ENCODE results near the gene SNW1. TPM values are rescaled to one million over a fixed set of nuclear protein-coding genes. Genes with fewer than 3 reads are reported as not detected.
"Not testable (repeated sequence)": the region's sequence is repeated elsewhere in the genome, so short reads cannot be mapped to it uniquely, and the experiment has no call there.

SNW1 gene
- 100 to 1,000 TPM; 119 to 133 (median 122) TPM for total RNA-seq

GRCh38 chr14:77760381-77761204, at the start of gene SNW1:
Gene SNW1 (minus strand): TSS chr14:77761156. CDS start chr14:77761127, 29 bp downstream.
- H3K4me1 Mint-ChIP-seq (ENCODE audit: low read depth): peaks cover 37% of the 10 kb centered on the region
- DNase-seq: peak; percentile 84
- peaks cover 18% of the 10 kb centered on the region for H3K36me3 Mint-ChIP-seq (ENCODE audit: insufficient read depth)
- H3K9me3 Mint-ChIP-seq: no peaks in the 10 kb centered on the region
- H3K27me3 Mint-ChIP-seq (ENCODE audit: low read depth): no peaks in the 10 kb centered on the region
- H3K4me3 Mint-ChIP-seq: peak within 1 kb of the TSS; percentile 98
- ATAC-seq: peak; percentile 94 to 96

GRCh38 chr14:77809011-77809410, 48.1 kb upstream of the SNW1 start:
- H3K9me3 Mint-ChIP-seq: no peaks in the 10 kb centered on the region
- ATAC-seq (no peak), DNase-seq (no peak)
- H3K36me3 Mint-ChIP-seq (ENCODE audit: insufficient read depth): peaks cover 6% of the 10 kb centered on the region
- no peaks in the 10 kb centered on the region for H3K27me3 Mint-ChIP-seq (ENCODE audit: low read depth)
- H3K4me1 Mint-ChIP-seq (ENCODE audit: low read depth): no peaks in the 10 kb centered on the region
- H3K4me3 Mint-ChIP-seq: no peak overlapping the region

DNA sequence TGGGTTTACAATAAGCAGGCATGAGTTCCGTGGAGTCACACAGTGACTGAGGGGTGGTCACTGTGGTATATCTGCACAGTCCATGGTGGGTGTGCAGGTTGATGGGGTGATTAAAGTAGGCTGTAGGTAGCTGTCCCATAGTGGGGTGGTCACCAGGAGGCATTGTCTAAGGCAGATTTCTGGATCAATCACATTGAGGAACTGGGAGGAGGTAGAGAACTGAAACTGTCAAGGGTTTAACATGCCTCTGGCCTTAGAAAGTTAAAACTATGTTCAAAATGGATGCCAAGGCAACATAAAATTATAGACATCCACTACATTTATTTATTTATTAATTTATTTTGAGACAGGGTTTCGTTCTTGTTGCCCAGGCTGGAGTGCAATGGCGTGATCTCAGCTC, 47.3 kb upstream of the SNW1 start:
- Mint-ChIP-seq H3K27me3 (ENCODE audit: low read depth) (no peaks in the 10 kb centered on the region), H3K4me3 (no peak overlapping the region), H3K36me3 (ENCODE audit: insufficient read depth) (peaks cover 6% of the 10 kb centered on the region), H3K4me1 (ENCODE audit: low read depth) (no peaks in the 10 kb centered on the region), H3K9me3 (no peaks in the 10 kb centered on the region)
- DNase-seq (no peak), ATAC-seq (no peak)

DNA sequence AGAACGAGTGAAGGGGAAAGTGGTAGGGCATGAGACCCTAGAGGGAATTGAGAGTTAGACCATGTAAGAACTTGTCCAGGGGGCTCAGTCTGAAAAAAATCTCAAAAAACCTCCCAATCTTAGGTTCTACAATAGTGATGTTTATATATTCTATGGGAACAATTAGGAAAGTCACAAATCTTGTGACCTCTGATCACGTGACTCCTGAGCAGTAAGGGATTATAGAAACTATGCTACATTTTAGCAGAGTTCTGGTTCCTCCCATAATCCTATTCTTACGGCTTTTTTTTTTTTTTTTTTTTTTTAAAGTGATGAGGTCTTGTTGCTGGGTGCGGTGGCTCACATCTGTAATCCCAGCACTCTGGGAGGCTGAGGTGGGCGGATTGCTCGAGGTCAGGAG, 44.8 kb upstream of the SNW1 start:
- Mint-ChIP-seq H3K4me3 (no peak overlapping the region), H3K27me3 (ENCODE audit: low read depth) (no peaks in the 10 kb centered on the region), H3K4me1 (ENCODE audit: low read depth) (no peaks in the 10 kb centered on the region), H3K36me3 (ENCODE audit: insufficient read depth) (peaks cover 4% of the 10 kb centered on the region), H3K9me3 (no peaks in the 10 kb centered on the region)
- DNase-seq: no peak
- no peak for ATAC-seq

DNA sequence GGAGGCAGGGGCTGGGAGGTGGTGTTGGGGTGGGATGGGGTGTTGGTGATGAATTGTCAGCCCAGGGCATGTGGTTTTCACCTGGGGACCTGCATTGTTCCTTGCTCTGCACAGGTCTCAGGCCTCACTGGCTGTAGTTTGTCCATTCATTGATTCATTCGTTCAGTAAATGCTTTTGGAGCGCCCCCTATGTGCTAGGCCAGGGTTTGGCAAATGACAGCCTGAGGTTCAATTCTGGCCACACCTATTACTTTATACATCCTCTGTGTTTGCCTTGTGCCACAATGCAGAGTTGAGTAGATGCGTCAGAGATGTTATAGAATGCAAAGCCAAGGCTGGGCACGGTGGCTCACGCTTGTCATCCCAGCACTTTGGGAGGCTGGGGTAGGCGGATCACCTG, 43.6 kb upstream of the SNW1 start:
- H3K27me3 Mint-ChIP-seq (ENCODE audit: low read depth): no peaks in the 10 kb centered on the region
- ATAC-seq (no peak), DNase-seq (no peak)
- H3K36me3 Mint-ChIP-seq (ENCODE audit: insufficient read depth): peaks cover 4% of the 10 kb centered on the region
- H3K4me1 Mint-ChIP-seq (ENCODE audit: low read depth): peaks cover 3% of the 10 kb centered on the region
- H3K4me3 Mint-ChIP-seq: no peak overlapping the region
- H3K9me3 Mint-ChIP-seq: no peaks in the 10 kb centered on the region

DNA sequence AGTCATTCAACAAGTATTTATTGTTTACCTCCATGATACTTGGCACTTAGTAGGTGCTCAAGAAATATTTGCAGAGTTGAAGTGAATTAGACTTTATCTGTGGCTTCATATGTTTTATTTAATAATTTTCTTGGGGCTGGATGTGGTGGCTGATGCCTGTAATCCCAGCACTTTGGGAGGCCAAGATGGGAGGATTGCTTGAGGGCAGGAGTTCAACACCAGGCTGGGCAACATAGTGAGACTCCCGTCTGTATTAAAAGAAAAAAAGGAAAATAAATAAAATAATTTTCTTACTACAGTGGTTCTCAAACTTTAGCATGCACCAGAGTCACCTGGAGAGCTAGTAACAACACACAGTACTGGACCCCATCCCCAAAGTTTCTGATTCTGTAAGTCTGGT, 39.9 kb upstream of the SNW1 start:
- DNase-seq (no peak), ATAC-seq (no peak)
- Mint-ChIP-seq H3K4me3 (peak overlapping the region; percentile 88), H3K36me3 (ENCODE audit: insufficient read depth) (no peaks in the 10 kb centered on the region), H3K4me1 (ENCODE audit: low read depth) (peaks cover 3% of the 10 kb centered on the region), H3K27me3 (ENCODE audit: low read depth) (no peaks in the 10 kb centered on the region), H3K9me3 (no peaks in the 10 kb centered on the region)

- H3K4me1 Mint-ChIP-seq (ENCODE audit: low read depth): peaks cover 3% of the 10 kb centered on the region
- no peaks in the 10 kb centered on the region for H3K27me3 Mint-ChIP-seq (ENCODE audit: low read depth)
- no peaks in the 10 kb centered on the region for H3K9me3 Mint-ChIP-seq
- DNase-seq: peak; percentile 80
- no peaks in the 10 kb centered on the region for H3K36me3 Mint-ChIP-seq (ENCODE audit: insufficient read depth)
- peak within 1 kb of the TSS; percentile 88 for H3K4me3 Mint-ChIP-seq
- ATAC-seq: peak; percentile 96
These were observed 39.1 kb upstream of the SNW1 start, which contains the start of gene ADCK1 for GRCh38 chr14:77799863-77800730. Gene ADCK1 (plus strand): TSS chr14:77800109. CDS start chr14:77818979, 18,870 bp downstream.

GRCh38 chr14:77799456-77799855, 38.5 kb upstream of the SNW1 start:
- H3K9me3 Mint-ChIP-seq; H3K36me3 Mint-ChIP-seq (ENCODE audit: insufficient read depth): not testable (repeated sequence)

GRCh38 chr14:77794357-77794756, 33.4 kb upstream of the SNW1 start:
- peaks cover 4% of the 10 kb centered on the region for H3K27me3 Mint-ChIP-seq (ENCODE audit: low read depth)
- no peaks in the 10 kb centered on the region for H3K9me3 Mint-ChIP-seq

More at GRCh38 chr14:77799456-77799855, 38.5 kb upstream of the SNW1 start:
- not testable (repeated sequence) for ATAC-seq; DNase-seq; H3K27me3 Mint-ChIP-seq (ENCODE audit: low read depth); H3K4me1 Mint-ChIP-seq (ENCODE audit: low read depth)
- peak overlapping the region; percentile 88 for H3K4me3 Mint-ChIP-seq

DNA sequence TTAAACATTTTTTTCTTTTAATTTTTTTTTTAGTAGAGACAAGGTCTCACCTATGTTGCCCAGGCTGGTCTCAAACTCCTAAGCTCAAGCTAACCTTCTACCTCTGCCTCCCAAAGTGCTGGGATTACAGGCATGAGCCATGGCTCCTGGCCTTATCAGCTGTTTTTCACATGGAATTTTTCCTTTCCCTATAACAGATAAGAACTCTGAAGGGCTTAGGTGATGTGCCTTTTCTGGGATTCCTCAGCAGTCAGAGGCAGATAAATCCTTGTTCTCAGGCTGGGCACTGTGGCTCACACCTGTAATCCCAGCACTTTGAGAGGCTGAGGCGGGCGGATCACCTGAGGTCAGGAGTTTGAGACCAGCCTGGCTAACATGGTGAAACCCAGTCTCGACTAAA, 32.3 kb upstream of the SNW1 start:
- not testable (repeated sequence) for H3K36me3 Mint-ChIP-seq (ENCODE audit: insufficient read depth); H3K9me3 Mint-ChIP-seq; H3K4me3 Mint-ChIP-seq; H3K4me1 Mint-ChIP-seq (ENCODE audit: low read depth); H3K27me3 Mint-ChIP-seq (ENCODE audit: low read depth); DNase-seq; ATAC-seq

More at GRCh38 chr14:77794357-77794756, 33.4 kb upstream of the SNW1 start:
- no peaks in the 10 kb centered on the region for H3K36me3 Mint-ChIP-seq (ENCODE audit: insufficient read depth)
- ATAC-seq: no peak
- no peak for DNase-seq
- no peak overlapping the region for H3K4me3 Mint-ChIP-seq
- no peaks in the 10 kb centered on the region for H3K4me1 Mint-ChIP-seq (ENCODE audit: low read depth)

- Mint-ChIP-seq H3K9me3 (no peaks in the 10 kb centered on the region), H3K4me3 (no peak overlapping the region), H3K27me3 (ENCODE audit: low read depth) (peaks cover 7% of the 10 kb centered on the region), H3K4me1 (ENCODE audit: low read depth) (no peaks in the 10 kb centered on the region), H3K36me3 (ENCODE audit: insufficient read depth) (no peaks in the 10 kb centered on the region)
- ATAC-seq (no peak), DNase-seq (no peak)
These were observed 30.3 kb upstream of the SNW1 start for GRCh38 chr14:77791225-77791600.

DNA sequence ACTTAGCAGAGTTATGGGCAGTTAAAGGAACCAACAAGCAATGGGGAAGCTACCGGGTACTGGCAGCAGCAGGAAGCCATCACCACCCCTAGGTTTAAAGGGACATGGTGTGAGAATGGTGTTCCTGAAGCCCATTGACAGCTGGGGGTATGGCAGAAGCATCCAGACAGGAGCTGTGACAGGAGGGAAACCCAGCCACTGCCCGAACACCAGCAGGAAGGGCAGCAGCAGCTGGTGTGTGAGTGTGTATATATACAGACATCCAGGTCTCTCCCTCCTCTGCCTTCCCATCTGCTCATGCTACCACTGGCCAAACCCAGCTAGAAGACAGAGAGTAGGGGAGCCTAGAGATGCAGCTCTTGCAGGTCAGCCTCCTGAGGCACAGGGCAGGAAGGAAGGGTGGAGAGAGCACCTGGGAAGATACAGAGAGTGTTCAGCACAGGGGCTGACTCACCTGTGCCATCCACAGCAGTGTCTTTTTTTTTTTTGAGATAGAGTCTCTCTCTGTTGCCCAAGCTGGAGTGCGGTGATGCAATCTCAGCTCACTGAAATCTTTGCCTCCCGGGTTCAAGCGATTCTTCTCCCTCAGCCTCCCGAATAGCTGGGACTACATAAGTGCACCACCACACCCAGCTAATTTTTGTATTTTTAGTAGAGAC, 29.7 kb upstream of the SNW1 start:
- Mint-ChIP-seq H3K4me3 (no peak overlapping the region), H3K4me1 (ENCODE audit: low read depth) (no peaks in the 10 kb centered on the region), H3K27me3 (ENCODE audit: low read depth) (peaks cover 7% of the 10 kb centered on the region), H3K9me3 (no peaks in the 10 kb centered on the region), H3K36me3 (ENCODE audit: insufficient read depth) (no peaks in the 10 kb centered on the region)
- DNase-seq (no peak), ATAC-seq (no peak)

DNA sequence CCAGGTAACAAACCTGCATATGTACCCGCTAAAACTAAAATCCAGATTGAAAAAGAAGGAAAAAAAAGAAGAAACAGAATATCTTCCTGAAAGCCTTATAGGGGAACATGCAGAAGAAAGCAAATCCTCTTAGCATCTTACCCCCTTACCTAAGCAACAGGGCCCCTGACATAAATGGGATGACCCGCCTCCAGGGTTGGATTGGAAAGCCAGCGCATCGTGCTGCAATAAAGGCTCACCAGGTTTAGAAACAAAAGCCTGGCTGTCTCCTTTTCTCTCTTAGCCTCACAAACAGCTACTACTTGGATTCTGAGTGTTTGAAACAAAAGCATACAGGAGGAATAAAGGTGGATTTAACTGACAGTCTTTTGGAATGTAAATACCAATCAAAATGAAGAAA, 25.2 kb upstream of the SNW1 start:
- Mint-ChIP-seq H3K4me1 (ENCODE audit: low read depth) (no peaks in the 10 kb centered on the region), H3K4me3 (no peak overlapping the region), H3K27me3 (ENCODE audit: low read depth) (peaks cover 8% of the 10 kb centered on the region), H3K36me3 (ENCODE audit: insufficient read depth) (no peaks in the 10 kb centered on the region), H3K9me3 (no peaks in the 10 kb centered on the region)
- DNase-seq (no peak), ATAC-seq (no peak)

DNA sequence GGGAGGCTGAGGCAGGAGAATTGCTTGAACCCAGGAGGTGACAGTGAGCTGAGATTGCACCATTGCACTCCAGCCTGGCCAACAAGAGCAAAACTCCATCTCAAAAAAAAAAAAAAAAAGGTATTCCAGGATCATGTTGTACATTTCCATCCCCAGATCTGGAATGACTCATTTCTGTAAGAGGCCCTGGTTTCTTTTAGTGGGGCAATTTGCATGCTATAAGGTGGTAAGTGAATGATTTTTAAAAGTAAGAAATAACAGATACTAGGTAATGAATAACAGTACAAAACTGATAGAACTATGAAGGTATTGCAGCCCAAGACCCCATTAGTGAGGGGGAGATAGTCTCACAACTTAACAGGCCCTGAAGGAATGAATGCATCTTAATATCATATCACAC, 21.2 kb upstream of the SNW1 start:
- Mint-ChIP-seq H3K36me3 (ENCODE audit: insufficient read depth) (no peaks in the 10 kb centered on the region), H3K4me1 (ENCODE audit: low read depth) (no peaks in the 10 kb centered on the region), H3K27me3 (ENCODE audit: low read depth) (peaks cover 4% of the 10 kb centered on the region), H3K9me3 (no peaks in the 10 kb centered on the region), H3K4me3 (no peak overlapping the region)
- ATAC-seq (no peak), DNase-seq (no peak)
